WTC11 (cell line): ENCODE results near the gene OR4K2. TPM values are rescaled to one million over a fixed set of nuclear protein-coding genes. Genes with fewer than 3 reads are reported as not detected.

Experiments
- ATAC-seq: fragments of 200-7000 bp; cut with Tn5 transposase; 2 replicates; pipeline ENCODE4 v1.10.0; 2021; ENCODE audit warnings: mild to moderate bottlenecking, moderate library complexity
- CTCF ChIA-PET: fragments of 300-600 bp; sonication (Branson Sonifier 250); formaldehyde crosslinking; loops from one replicate; lab custom pipeline; 2021; ENCODE audit warnings: antibody characterized with exemption; lab: Charles Lee
- POLR2A ChIA-PET: fragments of 350-600 bp; sonication (Branson Sonifier 250); formaldehyde crosslinking; loops from one replicate; lab custom pipeline; 2021; ENCODE audit warnings: antibody characterized with exemption; lab: Charles Lee
- DNase-seq: peaks from one replicate; pipeline ENCODE4 v3.0.0; 2021; ENCODE audit warnings: low spot score
- H3K27ac Mint-ChIP-seq: 2 replicates; pipeline ENCODE4 v1.8.0; 2021; ENCODE audit warnings: mixed read lengths
- H3K27me3 Mint-ChIP-seq: 2 replicates; pipeline ENCODE4 v1.8.0; 2021; ENCODE audit warnings: low read depth, mild to moderate bottlenecking, moderate library complexity, mixed read lengths
- H3K36me3 Mint-ChIP-seq: 2 replicates; pipeline ENCODE4 v1.8.0; 2021; ENCODE audit warnings: mixed read lengths
- H3K4me1 Mint-ChIP-seq: 2 replicates; pipeline ENCODE4 v1.8.0; 2022; ENCODE audit warnings: mixed read lengths
- H3K4me3 Mint-ChIP-seq: 2 replicates; pipeline ENCODE4 v1.8.0; 2021; ENCODE audit warnings: mild to moderate bottlenecking, moderate library complexity, mixed read lengths
- H3K9me3 Mint-ChIP-seq: 2 replicates; pipeline ENCODE4 v1.8.0; 2021; ENCODE audit warnings: mixed read lengths
- CREB1 ChIP-seq: sonication (generic); formaldehyde crosslinking; IDR thresholded peaks from 2 replicates; pipeline ENCODE4 v1.8.0; 2023; ENCODE audit warnings: mild to moderate bottlenecking, missing genetic modification reagents
- ELF4 ChIP-seq: sonication (generic); formaldehyde crosslinking; IDR thresholded peaks from 2 replicates; pipeline ENCODE4 v1.8.1; 2022; ENCODE audit warnings: low read depth, mild to moderate bottlenecking, moderate library complexity, missing genetic modification reagents
- ESRRA ChIP-seq: sonication (generic); formaldehyde crosslinking; IDR thresholded peaks from 2 replicates; pipeline ENCODE4 v1.8.1; 2022; ENCODE audit warnings: mild to moderate bottlenecking, missing genetic modification reagents, borderline replicate concordance
- FOXJ3 ChIP-seq: sonication (generic); formaldehyde crosslinking; IDR thresholded peaks from 2 replicates; pipeline ENCODE4 v1.9.0; 2021; ENCODE audit warnings: missing genetic modification reagents, mild to moderate bottlenecking, borderline replicate concordance
- FOXK1 ChIP-seq: sonication (generic); formaldehyde crosslinking; IDR thresholded peaks from 2 replicates; pipeline ENCODE4 v1.8.0; 2022; ENCODE audit warnings: mild to moderate bottlenecking, moderate library complexity, missing genetic modification reagents
- FOXP1 ChIP-seq: sonication (generic); formaldehyde crosslinking; IDR thresholded peaks from 2 replicates; pipeline ENCODE4 v1.8.0; 2022; ENCODE audit warnings: missing genetic modification reagents, mild to moderate bottlenecking, moderate library complexity, borderline replicate concordance
- GABPB1 ChIP-seq: sonication (generic); formaldehyde crosslinking; IDR thresholded peaks from 2 replicates; pipeline ENCODE4 v1.8.1; 2023; ENCODE audit warnings: mild to moderate bottlenecking, missing genetic modification reagents
- GRHL2 ChIP-seq: fragments of 250-450 bp; sonication (Bioruptor Pico); IDR thresholded peaks from 2 replicates; pipeline ENCODE4 v1.8.0; 2022; ENCODE audit warnings: mild to moderate bottlenecking, moderate library complexity; ENCODE audit not compliant: insufficient replicate concordance, severe bottlenecking
- IRF2 ChIP-seq: sonication (generic); formaldehyde crosslinking; IDR thresholded peaks from 2 replicates; pipeline ENCODE4 v1.8.0; 2022; ENCODE audit warnings: low read depth, missing genetic modification reagents, borderline replicate concordance
- JUN ChIP-seq: sonication (generic); formaldehyde crosslinking; IDR thresholded peaks from 2 replicates; pipeline ENCODE4 v1.8.0; 2023; ENCODE audit warnings: mild to moderate bottlenecking, missing genetic modification reagents
- NFE2L1 ChIP-seq: sonication (generic); formaldehyde crosslinking; IDR thresholded peaks from 2 replicates; pipeline ENCODE4 v1.8.1; 2023; ENCODE audit warnings: missing genetic modification reagents
- NR1H2 ChIP-seq: sonication (generic); formaldehyde crosslinking; IDR thresholded peaks from 2 replicates; pipeline ENCODE4 v1.9.0; 2021; ENCODE audit warnings: mild to moderate bottlenecking, moderate library complexity, missing genetic modification reagents
- NR2C2 ChIP-seq: sonication (generic); formaldehyde crosslinking; IDR thresholded peaks from 2 replicates; pipeline ENCODE4 v1.8.0; 2022; ENCODE audit warnings: mild to moderate bottlenecking, missing genetic modification reagents
- OVOL2 ChIP-seq: fragments of 250-450 bp; sonication (Bioruptor Pico); IDR thresholded peaks from 2 replicates; pipeline ENCODE4 v1.9.0; 2021; ENCODE audit warnings: mild to moderate bottlenecking, borderline replicate concordance
- PREB ChIP-seq: sonication (generic); formaldehyde crosslinking; IDR thresholded peaks from 2 replicates; pipeline ENCODE4 v1.8.1; 2022; ENCODE audit warnings: mild to moderate bottlenecking, missing genetic modification reagents, moderate library complexity, borderline replicate concordance
- PRRX2 ChIP-seq: fragments of 250-450 bp; sonication (Bioruptor Pico); IDR thresholded peaks from 2 replicates; pipeline ENCODE4 v1.8.0; 2021; ENCODE audit warnings: mild to moderate bottlenecking
- ZBTB21 ChIP-seq: sonication (generic); formaldehyde crosslinking; IDR thresholded peaks from 2 replicates; pipeline ENCODE4 v1.8.1; 2023; ENCODE audit warnings: mild to moderate bottlenecking, missing genetic modification reagents, borderline replicate concordance
- ZNF138 ChIP-seq: sonication (generic); formaldehyde crosslinking; conservative IDR thresholded peaks from 2 replicates; pipeline ENCODE4 v1.8.1; 2022; ENCODE audit warnings: mild to moderate bottlenecking, moderate library complexity, missing genetic modification reagents
- ZNF423 ChIP-seq: fragments of 250-450 bp; sonication (Bioruptor Pico); IDR thresholded peaks from 2 replicates; pipeline ENCODE4 v2.1.2; 2022; ENCODE audit warnings: mild to moderate bottlenecking, moderate library complexity
- total RNA-seq: library from RNA; stranded (reverse); gene quantifications from 3 replicates; pipeline ENCODE4 v1.2.3, GENCODE V29; 2021
- TF ChIP-seq, protein P1 (sequence below): sonication (generic); formaldehyde crosslinking; IDR thresholded peaks from 2 replicates; pipeline ENCODE4 v1.8.1; 2022; ENCODE audit warnings: low read depth, missing genetic modification reagents, borderline replicate concordance
- TF ChIP-seq, protein P2 (sequence below): fragments of 250-450 bp; sonication (Bioruptor Pico); IDR thresholded peaks from 2 replicates; pipeline ENCODE4 v1.9.0; 2021; ENCODE audit warnings: moderate library complexity, mild to moderate bottlenecking, inconsistent platforms, borderline replicate concordance
- TF ChIP-seq, protein P3 (sequence below): sonication (generic); formaldehyde crosslinking; conservative IDR thresholded peaks from 2 replicates; pipeline ENCODE4 v1.8.1; 2022; ENCODE audit warnings: mild to moderate bottlenecking, missing genetic modification reagents
- TF ChIP-seq, protein P4 (sequence below): sonication (generic); formaldehyde crosslinking; conservative IDR thresholded peaks from 2 replicates; pipeline ENCODE4 v1.8.1; 2023; ENCODE audit warnings: mild to moderate bottlenecking, low read depth, missing genetic modification reagents, moderate library complexity
- TF ChIP-seq, protein P5 (sequence below): sonication (generic); formaldehyde crosslinking; IDR thresholded peaks from 2 replicates; pipeline ENCODE4 v1.8.0; 2023; ENCODE audit warnings: missing genetic modification reagents

OR4K2 gene
- total RNA-seq, 1 experiment from 2014 or later = not detected

- TF ChIP-seq, protein P1, sequence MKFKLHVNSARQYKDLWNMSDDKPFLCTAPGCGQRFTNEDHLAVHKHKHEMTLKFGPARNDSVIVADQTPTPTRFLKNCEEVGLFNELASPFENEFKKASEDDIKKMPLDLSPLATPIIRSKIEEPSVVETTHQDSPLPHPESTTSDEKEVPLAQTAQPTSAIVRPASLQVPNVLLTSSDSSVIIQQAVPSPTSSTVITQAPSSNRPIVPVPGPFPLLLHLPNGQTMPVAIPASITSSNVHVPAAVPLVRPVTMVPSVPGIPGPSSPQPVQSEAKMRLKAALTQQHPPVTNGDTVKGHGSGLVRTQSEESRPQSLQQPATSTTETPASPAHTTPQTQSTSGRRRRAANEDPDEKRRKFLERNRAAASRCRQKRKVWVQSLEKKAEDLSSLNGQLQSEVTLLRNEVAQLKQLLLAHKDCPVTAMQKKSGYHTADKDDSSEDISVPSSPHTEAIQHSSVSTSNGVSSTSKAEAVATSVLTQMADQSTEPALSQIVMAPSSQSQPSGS (CRISPR knock-in tag) = no peak
- TF ChIP-seq FOXP1 (CRISPR knock-in tag) = no peak
- TF ChIP-seq GRHL2 (CRISPR knock-in tag) = no peak
- no peak for TF ChIP-seq NFE2L1 (CRISPR knock-in tag)
- TF ChIP-seq PRRX2 = no peak
- TF ChIP-seq IRF2 (CRISPR knock-in tag) = no peak
Measured at GRCh38 chr14:19917955-19918518, 43.1 kb downstream of the OR4K2 start (continued).

DNA sequence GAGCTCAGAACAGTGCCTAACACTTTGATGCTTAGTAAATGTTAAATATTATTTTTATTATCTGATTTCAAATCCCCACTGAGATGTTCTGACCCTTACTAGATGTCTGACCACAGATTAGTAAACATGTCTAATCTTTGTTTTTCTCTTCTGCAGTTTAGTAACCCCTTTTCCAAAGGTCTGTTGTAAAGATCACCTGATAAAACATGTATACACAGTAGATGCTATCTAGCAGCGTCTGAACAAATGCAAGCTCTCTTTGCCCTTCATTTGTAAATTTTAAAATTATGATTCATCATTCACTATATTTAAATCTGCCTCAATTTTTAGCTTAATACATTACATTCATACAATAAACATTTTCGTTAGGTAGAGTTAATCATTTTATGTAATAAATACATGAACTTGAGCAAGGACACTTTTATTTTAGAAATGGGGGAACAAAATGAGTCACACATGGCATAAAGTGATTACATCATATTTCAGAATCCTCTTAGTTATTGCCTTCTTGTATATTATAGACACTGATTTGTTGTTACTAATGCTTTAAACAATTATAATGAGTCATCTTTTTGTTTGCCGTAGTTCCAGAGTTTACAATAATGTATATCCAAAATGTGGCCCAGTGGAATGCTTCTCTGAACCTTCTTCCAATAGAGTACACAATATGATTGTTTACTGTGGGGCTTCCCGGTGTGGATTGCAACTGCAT lies 43.8 kb downstream of the OR4K2 start:
- Mint-ChIP-seq H3K4me3 (no peak overlapping the region), H3K36me3 (peaks cover 13% of the 10 kb centered on the region), H3K4me1 (no peaks in the 10 kb centered on the region), H3K27me3 (peaks cover under 1% of the 10 kb centered on the region; the same call in 1 of the 2 replicates), H3K9me3 (peaks cover 6% of the 10 kb centered on the region)
- ATAC-seq (no peak), DNase-seq (no peak)
- CTCF ChIA-PET = no interaction called here
- TF ChIP-seq FOXP1 (CRISPR knock-in tag) (no peak), NR1H2 (CRISPR knock-in tag) (no peak), NR2C2 (CRISPR knock-in tag) (no peak), ESRRA (CRISPR knock-in tag) (no peak), ELF4 (CRISPR knock-in tag) (no peak), GABPB1 (CRISPR knock-in tag) (no peak), ZNF138 (CRISPR knock-in tag) (no peak), JUN (no peak), CREB1 (CRISPR knock-in tag) (no peak), FOXK1 (CRISPR knock-in tag) (no peak), ZBTB21 (CRISPR knock-in tag) (no peak), PREB (CRISPR knock-in tag) (no peak), OVOL2 (CRISPR knock-in tag) (no peak), FOXJ3 (CRISPR knock-in tag) (no peak), ZNF423 (no peak)
- TF ChIP-seq, protein P2, sequence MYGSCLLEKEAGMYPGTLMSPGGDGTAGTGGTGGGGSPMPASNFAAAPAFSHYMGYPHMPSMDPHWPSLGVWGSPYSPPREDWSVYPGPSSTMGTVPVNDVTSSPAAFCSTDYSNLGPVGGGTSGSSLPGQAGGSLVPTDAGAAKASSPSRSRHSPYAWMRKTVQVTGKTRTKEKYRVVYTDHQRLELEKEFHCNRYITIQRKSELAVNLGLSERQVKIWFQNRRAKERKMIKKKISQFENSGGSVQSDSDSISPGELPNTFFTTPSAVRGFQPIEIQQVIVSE (CRISPR knock-in tag) = no peak
- TF ChIP-seq, protein P3, sequence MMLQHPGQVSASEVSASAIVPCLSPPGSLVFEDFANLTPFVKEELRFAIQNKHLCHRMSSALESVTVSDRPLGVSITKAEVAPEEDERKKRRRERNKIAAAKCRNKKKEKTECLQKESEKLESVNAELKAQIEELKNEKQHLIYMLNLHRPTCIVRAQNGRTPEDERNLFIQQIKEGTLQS = no peak
- TF ChIP-seq, protein P4, sequence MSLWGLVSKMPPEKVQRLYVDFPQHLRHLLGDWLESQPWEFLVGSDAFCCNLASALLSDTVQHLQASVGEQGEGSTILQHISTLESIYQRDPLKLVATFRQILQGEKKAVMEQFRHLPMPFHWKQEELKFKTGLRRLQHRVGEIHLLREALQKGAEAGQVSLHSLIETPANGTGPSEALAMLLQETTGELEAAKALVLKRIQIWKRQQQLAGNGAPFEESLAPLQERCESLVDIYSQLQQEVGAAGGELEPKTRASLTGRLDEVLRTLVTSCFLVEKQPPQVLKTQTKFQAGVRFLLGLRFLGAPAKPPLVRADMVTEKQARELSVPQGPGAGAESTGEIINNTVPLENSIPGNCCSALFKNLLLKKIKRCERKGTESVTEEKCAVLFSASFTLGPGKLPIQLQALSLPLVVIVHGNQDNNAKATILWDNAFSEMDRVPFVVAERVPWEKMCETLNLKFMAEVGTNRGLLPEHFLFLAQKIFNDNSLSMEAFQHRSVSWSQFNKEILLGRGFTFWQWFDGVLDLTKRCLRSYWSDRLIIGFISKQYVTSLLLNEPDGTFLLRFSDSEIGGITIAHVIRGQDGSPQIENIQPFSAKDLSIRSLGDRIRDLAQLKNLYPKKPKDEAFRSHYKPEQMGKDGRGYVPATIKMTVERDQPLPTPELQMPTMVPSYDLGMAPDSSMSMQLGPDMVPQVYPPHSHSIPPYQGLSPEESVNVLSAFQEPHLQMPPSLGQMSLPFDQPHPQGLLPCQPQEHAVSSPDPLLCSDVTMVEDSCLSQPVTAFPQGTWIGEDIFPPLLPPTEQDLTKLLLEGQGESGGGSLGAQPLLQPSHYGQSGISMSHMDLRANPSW (CRISPR knock-in tag) = no peak
- TF ChIP-seq, protein P5, sequence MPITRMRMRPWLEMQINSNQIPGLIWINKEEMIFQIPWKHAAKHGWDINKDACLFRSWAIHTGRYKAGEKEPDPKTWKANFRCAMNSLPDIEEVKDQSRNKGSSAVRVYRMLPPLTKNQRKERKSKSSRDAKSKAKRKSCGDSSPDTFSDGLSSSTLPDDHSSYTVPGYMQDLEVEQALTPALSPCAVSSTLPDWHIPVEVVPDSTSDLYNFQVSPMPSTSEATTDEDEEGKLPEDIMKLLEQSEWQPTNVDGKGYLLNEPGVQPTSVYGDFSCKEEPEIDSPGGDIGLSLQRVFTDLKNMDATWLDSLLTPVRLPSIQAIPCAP (CRISPR knock-in tag) = no peak
- TF ChIP-seq, all 79 proteins: peak for 0
- POLR2A ChIA-PET = no interaction called here
- H3K27ac Mint-ChIP-seq = no peak overlapping the region
